HepG2 (cell line): ENCODE data around the gene CLIP2. TPM values are rescaled to one million over a fixed set of nuclear protein-coding genes. Genes with fewer than 3 reads are reported as not detected.

Source experiments
- ASH2L ChIP-seq: fragments of 300-600, 200-600 bp; sonication (generic); IDR thresholded peaks from 2 replicates; pipeline ENCODE4 v1.7.0; 2017; ENCODE audit warnings: low read depth, mild to moderate bottlenecking, moderate library complexity, mixed read lengths, low read length; ENCODE audit not compliant: insufficient read length
- CEBPG ChIP-seq: IDR thresholded peaks from 2 replicates; pipeline ENCODE4 v1.6.1; 2016
- DZIP1 ChIP-seq: sonication (generic); formaldehyde crosslinking; IDR thresholded peaks from 2 replicates; pipeline ENCODE4 v1.5.0; 2020; ENCODE audit warnings: mild to moderate bottlenecking, missing genetic modification reagents
- ETS1 ChIP-seq: sonication (generic); formaldehyde crosslinking; IDR thresholded peaks from 2 replicates; pipeline ENCODE4 v1.4.0; 2020; ENCODE audit warnings: missing genetic modification reagents
- GMEB1 ChIP-seq: sonication (generic); formaldehyde crosslinking; IDR thresholded peaks from 2 replicates; pipeline ENCODE4 v1.5.1; 2020; ENCODE audit warnings: missing genetic modification reagents, mild to moderate bottlenecking, borderline replicate concordance
- HMG20A ChIP-seq: IDR thresholded peaks from 2 replicates; pipeline ENCODE4 v1.6.1; 2016; ENCODE audit warnings: borderline replicate concordance
- KDM1A ChIP-seq: IDR thresholded peaks from 2 replicates; pipeline ENCODE4 v1.6.1; 2016; ENCODE audit warnings: missing compliant biosample characterization
- KLF15 ChIP-seq: sonication (generic); formaldehyde crosslinking; IDR thresholded peaks from 2 replicates; pipeline ENCODE4 v1.8.1; 2023; ENCODE audit warnings: borderline replicate concordance, mild to moderate bottlenecking, inconsistent platforms, missing genetic modification reagents, mixed read lengths
- MAFF ChIP-seq: IDR thresholded peaks from 2 replicates; pipeline ENCODE4 v1.6.1; 2011; ENCODE audit warnings: low read depth, low read length, improper control_type of control experiment
- MATR3 ChIP-seq: sonication (generic); formaldehyde crosslinking; IDR thresholded peaks from 2 replicates; pipeline ENCODE4 v1.4.0; 2020; ENCODE audit warnings: missing genetic modification reagents
- MEF2D ChIP-seq: sonication (generic); formaldehyde crosslinking; IDR thresholded peaks from 2 replicates; pipeline ENCODE4 v1.5.1; 2020; ENCODE audit warnings: mild to moderate bottlenecking, missing genetic modification reagents
- PCBP1 ChIP-seq: fragments of 200-400 bp; formaldehyde crosslinking; IDR thresholded peaks from 2 replicates; pipeline ENCODE4 v1.6.1; 2017; ENCODE audit warnings: mild to moderate bottlenecking, low read depth, low read length, borderline replicate concordance
- RFXAP ChIP-seq: sonication (generic); formaldehyde crosslinking; IDR thresholded peaks from 2 replicates; pipeline ENCODE4 v1.4.0; 2020; ENCODE audit warnings: missing genetic modification reagents, borderline replicate concordance
- ZFP37 ChIP-seq: sonication (generic); formaldehyde crosslinking; IDR thresholded peaks from 2 replicates; pipeline ENCODE4 v1.4.0; 2020; ENCODE audit warnings: missing genetic modification reagents, borderline replicate concordance
- ZMAT3 ChIP-seq: sonication (generic); formaldehyde crosslinking; conservative IDR thresholded peaks from 2 replicates; pipeline ENCODE4 v1.7.0; 2021; ENCODE audit warnings: missing genetic modification reagents
- ZNF234 ChIP-seq: sonication (generic); formaldehyde crosslinking; conservative IDR thresholded peaks from 2 replicates; pipeline ENCODE4 v1.5.1; 2020; ENCODE audit warnings: mild to moderate bottlenecking, missing genetic modification reagents
- ZNF337 ChIP-seq: sonication (generic); formaldehyde crosslinking; IDR thresholded peaks from 2 replicates; pipeline ENCODE4 v1.5.1; 2020; ENCODE audit warnings: missing genetic modification reagents, low read depth, mild to moderate bottlenecking, borderline replicate concordance
- ZNF44 ChIP-seq: sonication (generic); formaldehyde crosslinking; IDR thresholded peaks from 2 replicates; pipeline ENCODE4 v1.5.1; 2020; ENCODE audit warnings: mild to moderate bottlenecking, missing genetic modification reagents
- ZNF558 ChIP-seq: sonication (generic); formaldehyde crosslinking; IDR thresholded peaks from 2 replicates; pipeline ENCODE4 v1.9.0; 2022; ENCODE audit warnings: mild to moderate bottlenecking, missing genetic modification reagents, borderline replicate concordance
- ZNF790 ChIP-seq: sonication (generic); formaldehyde crosslinking; IDR thresholded peaks from 2 replicates; pipeline ENCODE4 v1.8.0; 2022; ENCODE audit warnings: missing genetic modification reagents, mild to moderate bottlenecking, borderline replicate concordance
- polyA plus RNA-seq, 8 experiments: library from polyadenylated mRNA; depleted of rRNA in 3 of 8; stranded (reverse) in 7 of 8; unstranded in 1 of 8; fragments of >200 nt; fragmentation: Illumina TruSeq in 4 of 8; extraction: Trizol in 4 of 8; gene quantifications; 2 replicates each; pipeline versions ENCODE4 v1.2.1 to v1.2.3, GENCODE V29; 2011 to 2016; ENCODE audit warnings: low read depth in 4 of 8, missing spikeins in 1 of 8, mixed read lengths in 1 of 8; ENCODE audit not compliant: insufficient read depth in 1 of 8
- total RNA-seq, 5 experiments: library from RNA; depleted of rRNA; stranded (reverse); fragments of >200 nt; fragmentation: Illumina TruSeq; extraction: Trizol; gene quantifications; 2 replicates each; pipeline ENCODE4 v1.2.3, GENCODE V29; 2016; ENCODE audit warnings: low read depth in 1 of 5
- TF ChIP-seq, protein P1 (sequence below): sonication (generic); formaldehyde crosslinking; IDR thresholded peaks from 2 replicates; pipeline ENCODE4 v1.5.0; 2020; ENCODE audit warnings: missing genetic modification reagents
- TF ChIP-seq, protein P2 (sequence below): sonication (generic); formaldehyde crosslinking; IDR thresholded peaks from 2 replicates; pipeline ENCODE4 v1.8.0; 2022; ENCODE audit warnings: mild to moderate bottlenecking, missing genetic modification reagents

The CLIP2 gene
- total and polyA plus RNA-seq, 2 of the 13 experiments (the other 11 are each of a cell fraction or from before 2014, with no cell fraction given): 6.5 to 17.4 TPM

- TF ChIP-seq DZIP1 (CRISPR knock-in tag): no peak
- peak; percentile 45; the same call in 1 of the 2 replicates for TF ChIP-seq HMG20A (CRISPR knock-in tag)
- TF ChIP-seq MATR3: no peak
- TF ChIP-seq ZNF44: peak; percentile 41; the same call in 1 of the 2 replicates
- no peak; the same call in 1 of the 2 replicates for TF ChIP-seq RFXAP (CRISPR knock-in tag)
- no peak for TF ChIP-seq MAFF
- no peak for TF ChIP-seq ZNF337 (CRISPR knock-in tag)
- TF ChIP-seq MEF2D (CRISPR knock-in tag): peak; percentile 95
- TF ChIP-seq ZMAT3 (CRISPR knock-in tag): peak; percentile 78; the same call in 1 of the 2 replicates
- TF ChIP-seq, protein P1, sequence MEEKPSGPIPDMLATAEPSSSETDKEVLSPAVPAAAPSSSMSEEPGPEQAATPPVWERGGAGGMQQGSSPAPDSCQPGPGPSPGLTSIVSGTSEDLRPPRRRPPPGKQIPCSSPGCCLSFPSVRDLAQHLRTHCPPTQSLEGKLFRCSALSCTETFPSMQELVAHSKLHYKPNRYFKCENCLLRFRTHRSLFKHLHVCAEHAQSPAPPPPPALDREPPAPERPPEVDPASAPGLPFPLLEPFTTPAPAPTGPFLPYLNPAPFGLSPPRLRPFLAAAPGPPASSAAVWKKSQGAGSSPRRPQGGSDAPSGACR: peak; percentile 61; the same call in 1 of the 2 replicates
- TF ChIP-seq CEBPG: peak; percentile 44; the same call in 1 of the 2 replicates
- no peak for TF ChIP-seq ZNF558
- TF ChIP-seq, protein P2, sequence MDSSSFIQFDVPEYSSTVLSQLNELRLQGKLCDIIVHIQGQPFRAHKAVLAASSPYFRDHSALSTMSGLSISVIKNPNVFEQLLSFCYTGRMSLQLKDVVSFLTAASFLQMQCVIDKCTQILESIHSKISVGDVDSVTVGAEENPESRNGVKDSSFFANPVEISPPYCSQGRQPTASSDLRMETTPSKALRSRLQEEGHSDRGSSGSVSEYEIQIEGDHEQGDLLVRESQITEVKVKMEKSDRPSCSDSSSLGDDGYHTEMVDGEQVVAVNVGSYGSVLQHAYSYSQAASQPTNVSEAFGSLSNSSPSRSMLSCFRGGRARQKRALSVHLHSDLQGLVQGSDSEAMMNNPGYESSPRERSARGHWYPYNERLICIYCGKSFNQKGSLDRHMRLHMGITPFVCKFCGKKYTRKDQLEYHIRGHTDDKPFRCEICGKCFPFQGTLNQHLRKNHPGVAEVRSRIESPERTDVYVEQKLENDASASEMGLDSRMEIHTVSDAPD (CRISPR knock-in tag): 0 out of 2 replicates have a peak, but pooled peaks have one; percentile 66
- TF ChIP-seq KLF15 (CRISPR knock-in tag): no peak
- TF ChIP-seq PCBP1: no peak
- TF ChIP-seq ZFP37 (CRISPR knock-in tag): no peak
- TF ChIP-seq KDM1A (CRISPR knock-in tag): no peak
- TF ChIP-seq ZNF790: no peak
- TF ChIP-seq ETS1 (CRISPR knock-in tag): no peak
- TF ChIP-seq ASH2L: no peak
- TF ChIP-seq GMEB1: peak; percentile 44; the same call in 1 of the 2 replicates
- no peak for TF ChIP-seq ZNF234 (CRISPR knock-in tag)
These were observed 5.2 kb downstream of the CLIP2 start (continued) for GRCh38 chr7:74294191-74294998.
